NCI-H510A treated with DMSO at 0.1 percent for 48 hours (cell line): Measurements from ENCODE around the gene BET1L.
"Not testable (repeated sequence)": the region's sequence is repeated elsewhere in the genome, so short reads cannot be mapped to it uniquely, and the experiment has no call there.

Experiments used
- DNase-seq: peaks from one replicate; lab custom pipeline; 2025; lab: John Stamatoyannopoulos, UW

The BET1L gene

DNA sequence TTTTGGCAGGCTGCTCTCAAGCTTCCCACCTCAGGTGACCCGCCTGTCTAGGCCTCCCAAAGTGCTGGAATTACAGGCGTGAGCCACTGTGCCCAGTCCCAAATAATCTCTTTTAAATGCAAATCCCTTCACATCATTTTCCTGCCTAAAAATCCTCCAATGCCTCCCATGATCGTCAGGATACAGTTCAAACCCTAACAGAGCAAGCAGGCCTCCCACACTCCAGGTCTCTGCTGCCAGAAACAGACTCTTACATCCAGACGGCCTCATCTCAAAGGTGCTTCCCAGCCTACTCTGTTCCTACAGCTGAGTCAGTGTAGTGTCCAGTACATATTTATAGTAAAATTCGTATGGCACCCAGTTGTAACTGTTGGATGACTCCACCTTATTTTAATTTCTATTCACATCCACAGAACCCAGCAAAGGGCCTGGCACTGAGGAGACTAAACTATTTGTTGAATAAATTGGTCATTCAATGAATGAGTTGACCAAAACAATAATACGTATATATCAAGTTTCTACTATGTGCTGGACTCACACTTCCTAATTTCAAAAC, 20.7 kb upstream of the BET1L start:
- no peak for DNase-seq

DNA sequence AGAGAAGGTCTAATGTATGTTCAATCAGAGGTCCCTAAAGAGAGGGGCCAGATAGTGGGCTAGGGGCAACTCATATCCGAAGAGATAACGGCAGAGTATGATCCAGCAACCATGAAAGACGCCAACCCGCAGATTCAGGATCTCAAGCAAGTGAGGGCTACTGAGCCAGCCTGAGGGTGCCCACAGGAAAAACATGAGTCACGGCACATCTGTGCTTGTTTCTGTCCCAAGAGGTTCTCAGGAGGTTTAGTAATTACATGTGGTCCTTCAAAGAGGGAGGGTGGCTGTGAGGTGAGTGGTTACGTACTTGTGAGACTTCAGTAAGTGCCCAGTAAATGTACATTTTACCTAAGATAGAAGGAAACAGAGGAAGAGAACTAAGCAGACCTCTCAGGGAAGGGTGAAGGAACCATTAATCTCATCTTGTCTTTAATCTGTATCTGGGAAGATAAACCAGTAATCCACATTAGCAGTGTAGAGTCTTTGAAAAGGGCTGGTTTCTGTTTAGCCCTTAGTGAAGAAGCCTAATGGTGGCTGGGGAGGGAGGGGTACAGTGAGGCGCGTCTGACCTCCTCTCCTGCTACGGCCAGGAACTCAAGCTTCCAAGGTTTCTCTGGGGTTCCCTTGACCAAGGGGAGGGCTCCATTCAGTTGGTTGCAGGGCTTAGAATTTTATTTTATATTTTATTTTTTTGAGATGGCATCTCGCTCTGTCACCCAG, 18.7 kb upstream of the BET1L start:
- no peak for DNase-seq

DNA sequence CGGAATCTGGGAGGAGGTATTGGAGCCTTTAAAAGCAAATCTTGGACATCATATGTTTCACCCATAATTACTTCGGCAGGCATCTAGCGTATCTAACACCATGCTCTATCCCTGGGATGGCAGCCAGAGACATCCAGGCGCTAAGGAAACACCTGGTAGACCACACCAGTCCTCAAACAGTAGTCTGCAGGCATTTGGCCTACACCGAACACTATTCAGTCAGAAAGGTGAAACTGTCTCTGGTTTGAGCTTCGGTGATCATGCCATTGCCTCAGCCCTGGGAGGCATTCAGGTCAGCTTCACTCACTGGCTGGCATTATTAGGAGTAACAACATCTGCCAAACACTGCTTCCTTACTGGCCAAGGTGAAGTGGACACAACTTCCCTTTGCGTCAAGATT, 17.2 kb upstream of the BET1L start:
- DNase-seq = no peak

DNA sequence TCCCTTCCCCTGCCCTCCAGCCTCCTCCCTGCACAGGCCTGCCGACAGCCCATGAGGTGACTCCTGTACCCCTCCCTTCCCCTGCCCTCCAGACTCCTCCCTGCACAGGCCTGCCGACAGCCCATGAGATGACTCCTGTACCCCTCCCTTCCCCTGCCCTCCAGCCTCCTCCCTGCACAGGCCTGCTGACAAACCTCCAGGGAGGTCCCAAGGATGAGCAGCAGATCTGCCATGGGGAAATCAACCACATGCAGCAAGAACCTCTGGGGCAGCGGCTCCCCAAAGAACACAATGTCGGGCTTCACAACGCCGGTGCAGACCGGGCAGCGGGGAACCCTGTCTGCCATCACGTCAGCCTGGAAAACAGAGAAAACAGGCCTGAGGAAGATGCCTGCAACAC, 16.7 kb upstream of the BET1L start:
- DNase-seq = no peak

DNA sequence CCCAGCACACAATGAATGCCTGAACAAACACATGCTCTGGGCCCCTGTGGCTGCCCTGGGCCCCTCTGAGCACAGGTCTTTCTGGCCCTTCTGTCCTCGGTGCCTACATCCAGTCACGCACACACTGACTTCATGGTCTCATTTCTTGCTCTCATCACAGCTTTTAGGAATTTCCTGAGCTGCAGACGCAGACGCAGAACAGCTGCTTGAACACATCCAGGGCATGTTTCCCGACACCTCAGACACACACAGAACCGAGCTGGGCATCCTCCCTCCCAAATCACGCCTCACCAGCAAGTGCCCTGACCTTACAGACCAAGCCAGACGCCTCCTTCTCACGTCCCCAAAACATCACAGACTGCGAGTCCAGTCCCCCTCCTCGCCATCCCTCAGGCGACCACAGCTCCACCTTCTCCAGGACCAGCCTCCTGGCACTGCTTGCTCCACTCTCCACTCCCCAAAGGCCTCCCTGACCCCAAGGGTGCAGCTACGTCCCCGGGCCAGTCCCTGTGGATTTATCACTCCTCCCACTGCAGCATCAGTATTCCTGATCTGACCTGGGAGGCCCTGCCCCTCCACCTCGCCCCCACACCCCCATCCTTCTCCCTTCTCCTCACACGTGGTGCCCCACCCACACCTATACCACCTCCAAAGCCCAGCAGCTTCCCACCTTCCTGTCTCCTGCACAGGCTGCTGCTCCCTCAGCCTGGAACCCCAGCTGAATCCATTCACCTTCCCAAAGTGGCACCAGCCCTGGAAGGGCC, 16.0 kb upstream of the BET1L start:
- no peak for DNase-seq

DNA sequence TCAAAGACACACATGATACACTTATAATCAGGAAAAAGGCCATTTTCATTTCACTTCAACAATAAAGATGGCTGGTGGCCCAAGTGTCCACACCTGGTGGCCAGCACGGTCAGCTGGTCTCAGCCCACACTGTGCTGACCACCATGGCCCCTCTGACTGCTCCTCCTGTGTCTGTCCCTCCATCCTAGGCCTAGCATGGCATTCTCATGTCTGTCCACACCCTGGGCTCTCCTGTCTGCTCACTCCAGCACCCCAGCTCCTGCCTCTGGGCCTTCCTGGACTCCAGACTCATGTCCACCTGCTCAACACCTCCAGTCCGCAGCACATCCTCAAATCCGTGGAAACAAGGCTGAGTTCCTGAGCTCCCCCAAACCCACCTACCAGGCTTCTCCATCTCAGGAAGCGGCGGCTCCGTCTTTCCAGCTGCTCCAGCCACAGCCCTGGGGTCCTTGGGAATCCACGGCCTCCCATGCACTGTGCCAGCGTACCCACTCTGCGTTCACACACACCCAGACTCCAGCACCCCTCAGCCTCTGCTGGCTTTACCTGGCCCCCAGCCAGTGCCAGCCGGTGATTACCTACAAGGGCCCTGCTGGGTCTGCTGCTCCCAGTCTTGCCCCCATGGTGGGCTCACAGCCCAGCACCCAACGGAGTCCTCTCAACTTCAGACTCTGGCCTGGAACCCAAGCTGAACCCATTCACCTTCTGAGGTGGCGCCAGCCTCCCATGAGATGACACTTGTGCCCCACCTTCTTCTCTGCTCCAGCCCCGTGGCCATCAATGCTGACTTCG, 15.0 kb upstream of the BET1L start:
- DNase-seq = no peak

DNA sequence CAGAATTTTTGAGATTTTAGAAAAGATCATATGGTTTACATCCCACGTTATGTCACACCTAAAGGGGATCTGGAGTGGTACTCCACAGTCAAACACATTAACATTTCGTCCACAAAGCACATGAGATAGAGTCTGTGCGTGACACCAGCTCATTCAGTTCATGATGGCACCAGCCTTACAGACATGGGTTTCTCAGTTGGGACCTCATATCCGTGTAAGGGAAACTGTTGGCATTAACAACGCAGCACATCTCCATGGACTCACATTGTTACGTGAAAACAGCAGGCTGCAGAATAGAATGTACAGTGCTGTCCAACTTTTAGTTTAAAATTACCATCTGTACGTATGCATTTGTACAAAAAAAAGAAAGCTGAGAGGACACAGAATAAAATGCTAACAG, 14.3 kb upstream of the BET1L start:
- DNase-seq = no peak

DNA sequence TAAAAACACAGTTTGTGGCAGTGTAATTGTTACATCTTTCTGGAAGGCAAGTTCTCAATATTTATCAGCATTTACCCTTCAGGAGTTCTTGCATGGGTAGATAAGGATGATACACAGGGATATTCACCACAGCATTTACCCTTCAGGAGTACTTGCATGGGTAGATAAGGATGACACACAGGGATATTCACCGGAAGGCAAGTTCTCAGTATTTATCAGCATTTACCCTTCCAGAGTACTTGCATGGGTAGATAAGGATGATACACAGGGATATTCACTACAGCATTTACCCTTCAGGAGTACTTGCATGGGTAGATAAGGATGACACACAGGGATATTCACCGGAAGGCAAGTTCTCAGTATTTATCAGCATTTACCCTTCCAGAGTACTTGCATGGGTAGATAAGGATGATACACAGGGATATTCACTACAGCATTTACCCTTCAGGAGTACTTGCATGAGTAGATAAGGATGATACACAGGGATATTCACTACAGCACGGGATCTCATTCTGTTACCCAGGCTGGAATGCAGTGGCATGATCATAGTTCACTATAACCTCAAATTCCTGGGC, 13.5 kb upstream of the BET1L start:
- DNase-seq = not testable (repeated sequence)

DNA sequence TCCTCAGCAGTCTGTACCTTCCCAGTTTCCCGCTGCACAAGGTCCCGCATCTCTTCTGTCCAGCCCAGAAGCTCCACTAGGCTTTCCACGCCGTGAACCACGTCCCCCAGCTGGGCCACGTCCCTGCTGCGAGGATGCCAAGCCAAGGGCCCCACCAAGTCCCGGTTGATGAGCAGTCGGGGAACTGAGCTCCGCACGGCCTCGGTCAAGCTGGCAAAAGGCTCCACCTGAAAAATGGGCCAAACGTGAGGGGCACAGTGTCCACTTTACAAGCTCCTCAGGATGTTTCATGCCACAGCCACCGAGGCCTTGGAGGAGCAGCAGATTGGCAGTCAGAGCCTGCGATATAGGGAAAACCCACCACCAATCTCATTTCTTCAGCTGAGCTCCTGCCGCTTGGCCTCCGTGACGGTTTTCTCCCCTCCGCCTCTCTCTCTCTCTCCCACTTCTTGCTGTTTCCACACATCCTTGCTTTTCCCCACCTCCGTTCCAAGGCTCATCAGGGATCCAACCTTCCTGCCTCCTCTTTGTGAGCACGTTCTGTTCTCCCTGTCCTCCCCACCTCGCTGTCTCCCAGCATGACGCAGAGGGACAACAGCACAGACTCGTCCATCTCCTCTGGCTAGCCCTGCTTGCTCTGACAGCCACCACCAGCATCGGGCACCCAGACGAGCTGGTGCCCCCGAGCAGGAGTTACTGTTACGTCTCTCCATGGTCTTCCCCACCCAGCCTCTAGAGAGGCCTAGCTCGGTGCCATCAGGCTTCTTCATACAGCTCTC, 11.8 kb upstream of the BET1L start:
- no peak for DNase-seq

DNA sequence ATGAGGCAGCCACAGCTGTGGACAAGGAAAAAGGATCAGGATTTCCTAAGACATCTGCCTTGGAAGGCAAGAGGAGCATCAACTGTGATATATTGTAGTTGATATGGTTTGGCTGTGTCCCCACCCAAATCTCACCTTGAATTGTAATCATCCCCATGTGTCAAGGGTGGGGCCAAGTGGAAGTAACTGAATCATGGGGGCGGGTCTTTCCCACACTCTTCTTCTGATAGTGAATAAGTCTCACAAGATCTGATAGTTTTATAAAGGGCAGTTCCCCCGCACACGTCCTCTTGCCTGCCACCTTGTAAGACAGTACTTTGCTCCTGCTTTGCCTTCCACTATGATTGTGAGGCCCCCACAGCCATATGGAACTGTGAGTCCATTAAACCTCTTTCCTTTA, 10.5 kb upstream of the BET1L start:
- no peak for DNase-seq

DNA sequence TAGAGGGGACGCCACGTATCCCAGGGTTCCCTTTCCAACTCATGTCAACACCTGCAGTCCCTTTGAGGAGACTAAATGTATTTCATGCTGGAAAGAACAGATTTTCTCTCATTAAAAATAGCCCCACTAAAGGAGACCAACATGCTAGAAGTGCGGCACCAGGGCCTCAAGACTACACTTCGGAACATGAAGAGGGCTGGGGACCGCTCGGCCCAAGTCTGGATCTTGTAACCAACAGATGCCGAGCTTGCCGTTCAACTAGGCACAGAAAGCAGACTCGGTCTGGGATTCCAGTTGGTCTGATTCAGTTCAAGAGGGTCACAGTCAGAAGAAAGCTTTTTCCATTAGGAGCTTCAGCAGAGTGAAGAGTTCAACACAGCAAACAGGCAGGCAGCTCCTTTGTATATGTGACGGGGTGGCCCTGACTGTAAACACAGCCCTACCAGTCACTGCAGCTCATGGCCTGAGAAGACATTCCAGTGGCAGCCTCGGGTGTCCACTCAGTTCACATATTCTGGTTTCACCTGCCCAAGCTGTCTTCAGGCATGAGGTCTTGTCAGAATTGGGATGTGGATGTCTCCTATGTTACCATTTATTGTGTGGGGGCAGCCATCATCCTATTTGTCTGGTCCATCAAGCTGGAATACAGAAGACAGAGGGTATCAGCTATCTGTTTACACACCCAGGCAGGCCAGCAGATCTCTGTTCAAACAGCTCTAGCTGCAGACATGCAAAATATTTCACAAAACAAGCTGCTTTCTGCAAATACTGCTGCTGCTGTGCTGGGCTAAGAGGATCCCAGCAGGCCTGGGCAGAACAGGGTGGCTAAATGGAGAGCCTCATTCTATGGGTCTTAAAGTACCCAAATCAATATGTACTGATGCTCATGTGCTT, 9.1 kb upstream of the BET1L start:
- no peak for DNase-seq

DNA sequence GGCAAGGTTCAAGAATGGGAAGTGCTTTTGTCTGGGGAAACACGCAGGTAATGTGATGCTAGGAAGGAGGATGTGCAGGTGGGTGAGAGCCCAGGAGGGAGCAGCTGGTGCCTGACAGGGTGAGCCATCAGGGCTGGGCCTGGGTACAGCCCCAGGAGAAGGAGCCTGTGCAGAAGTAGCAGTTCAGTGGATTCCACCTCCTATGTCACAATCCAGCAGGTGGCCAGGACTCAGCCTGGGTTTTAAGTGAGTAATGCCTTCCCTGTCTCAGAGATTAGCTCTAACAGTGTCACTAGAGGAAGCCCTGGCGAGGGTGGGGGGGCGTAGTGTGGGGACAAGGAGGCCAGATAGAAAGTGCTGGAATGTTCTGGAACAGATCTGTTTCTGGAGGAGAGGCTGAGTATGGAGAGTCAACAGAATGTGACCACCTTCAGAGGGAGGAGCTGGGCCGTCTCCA, 8.4 kb upstream of the BET1L start:
- no peak for DNase-seq

DNA sequence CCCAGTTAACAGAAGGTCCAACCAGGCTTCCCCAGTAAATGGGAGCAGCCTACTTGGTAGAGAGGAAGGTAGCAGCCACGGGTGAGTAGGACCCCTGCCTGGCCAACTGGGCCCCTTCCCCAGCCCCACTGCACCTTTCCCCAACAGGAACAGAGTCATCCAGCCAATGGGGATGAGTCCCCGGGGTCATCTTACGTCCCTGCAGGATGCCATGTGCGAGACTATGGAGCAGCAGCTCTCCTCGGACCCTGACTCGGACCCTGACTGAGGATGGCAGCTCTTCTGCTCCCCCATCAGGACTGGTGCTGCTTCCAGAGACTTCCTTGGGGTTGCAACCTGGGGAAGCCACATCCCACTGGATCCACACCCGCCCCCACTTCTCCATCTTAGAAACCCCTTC, 6.9 kb upstream of the BET1L start:
- DNase-seq = no peak

DNA sequence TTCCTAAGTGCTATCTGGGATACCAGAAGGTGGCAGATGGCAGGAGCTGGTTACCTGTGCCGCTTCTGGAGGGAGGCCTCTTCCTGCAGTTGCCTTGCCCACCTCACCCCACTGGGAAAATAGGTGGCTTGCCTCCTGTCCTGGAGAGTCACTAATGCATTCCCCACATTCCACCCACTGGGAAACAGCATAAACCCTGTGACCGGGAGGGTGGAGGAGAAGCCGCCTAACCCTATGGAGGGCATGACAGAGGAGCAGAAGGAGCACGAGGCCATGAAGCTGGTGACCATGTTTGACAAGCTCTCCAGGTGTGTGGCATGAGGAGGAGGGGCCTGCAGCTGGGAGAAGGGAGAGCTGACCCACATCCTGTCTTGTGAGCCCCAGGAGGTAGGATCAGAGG, 5.9 kb upstream of the BET1L start:
- no peak for DNase-seq

DNA sequence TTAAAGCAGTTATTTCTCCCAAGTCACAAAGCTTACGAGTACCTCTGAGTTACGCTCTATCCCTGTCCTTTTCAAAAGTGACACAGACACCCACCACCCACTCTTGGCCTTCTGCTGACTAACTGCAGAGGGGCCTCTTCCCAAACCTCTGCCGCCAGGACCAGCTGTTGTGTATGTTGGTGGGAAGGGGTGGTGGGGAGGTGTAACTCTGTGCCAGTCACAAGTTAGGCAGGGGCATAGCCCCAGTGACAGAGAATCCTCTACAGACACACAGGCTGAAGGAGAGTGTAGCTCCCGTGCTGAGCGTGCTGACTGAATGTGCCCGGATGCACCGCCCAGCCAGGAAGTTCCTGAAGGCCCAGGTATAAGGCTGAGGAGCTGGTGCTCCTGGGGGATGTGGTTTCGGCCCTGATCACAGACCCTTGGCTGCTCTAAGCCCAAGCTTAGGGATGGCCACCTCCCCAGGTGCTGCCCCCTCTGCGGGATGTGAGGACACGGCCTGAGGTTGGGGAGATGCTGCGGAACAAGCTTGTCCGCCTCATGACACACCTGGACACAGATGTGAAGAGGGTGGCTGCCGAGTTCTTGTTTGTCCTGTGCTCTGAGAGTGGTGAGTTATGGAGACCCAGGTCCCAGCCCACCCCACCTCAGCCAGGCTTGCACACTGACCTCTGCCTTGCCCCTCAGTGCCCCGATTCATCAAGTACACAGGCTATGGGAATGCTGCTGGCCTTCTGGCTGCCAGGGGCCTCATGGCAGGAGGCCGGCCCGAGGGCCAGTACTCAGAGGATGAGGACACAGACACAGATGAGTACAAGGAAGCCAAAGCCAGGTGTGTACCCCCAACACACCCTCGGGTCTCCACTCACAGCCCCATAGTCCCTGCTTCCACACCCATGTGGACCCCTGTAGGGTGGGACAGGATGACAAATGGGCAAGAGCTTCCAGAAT, 5.2 kb upstream of the BET1L start:
- DNase-seq = no peak

DNA sequence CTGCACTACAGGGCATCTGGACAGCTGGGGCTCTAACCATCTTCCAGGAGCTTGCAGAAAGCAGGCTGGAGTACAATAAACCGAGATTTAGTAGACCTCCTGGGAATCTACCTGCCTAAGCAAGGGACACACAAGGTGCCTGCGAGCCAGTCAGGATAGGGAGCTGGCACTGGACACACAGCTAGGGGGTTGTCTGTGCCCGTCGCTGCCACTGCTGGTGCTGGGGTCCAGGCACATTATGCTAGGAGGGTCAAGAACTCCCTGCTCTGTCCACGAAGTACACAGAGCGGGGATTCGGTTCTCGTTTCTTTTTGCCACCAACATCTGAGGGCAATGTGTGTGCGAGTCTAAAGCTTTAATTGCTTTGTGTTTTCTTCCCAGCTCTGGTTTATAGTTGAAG, 4.5 kb upstream of the BET1L start:
- DNase-seq = no peak

DNA sequence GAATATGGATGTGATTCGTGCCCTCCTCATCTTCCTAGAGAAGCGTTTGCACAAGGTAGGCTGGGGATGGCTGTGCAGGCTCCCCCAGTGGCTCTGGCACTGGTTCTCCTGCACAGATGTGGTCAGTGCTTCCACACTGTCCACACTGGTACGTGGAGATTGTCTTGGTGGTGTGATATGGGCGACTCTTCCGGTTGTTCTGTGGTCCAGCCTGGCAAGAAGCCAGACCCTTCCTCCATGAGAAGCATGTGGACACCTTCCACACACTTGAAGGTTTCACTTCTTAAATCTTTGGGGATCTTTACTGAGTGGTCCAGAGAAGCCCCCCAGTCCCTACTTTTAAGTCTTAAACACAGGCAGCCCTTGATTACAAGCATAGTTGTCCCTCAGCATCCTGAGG, 4.1 kb upstream of the BET1L start:
- no peak for DNase-seq

DNA sequence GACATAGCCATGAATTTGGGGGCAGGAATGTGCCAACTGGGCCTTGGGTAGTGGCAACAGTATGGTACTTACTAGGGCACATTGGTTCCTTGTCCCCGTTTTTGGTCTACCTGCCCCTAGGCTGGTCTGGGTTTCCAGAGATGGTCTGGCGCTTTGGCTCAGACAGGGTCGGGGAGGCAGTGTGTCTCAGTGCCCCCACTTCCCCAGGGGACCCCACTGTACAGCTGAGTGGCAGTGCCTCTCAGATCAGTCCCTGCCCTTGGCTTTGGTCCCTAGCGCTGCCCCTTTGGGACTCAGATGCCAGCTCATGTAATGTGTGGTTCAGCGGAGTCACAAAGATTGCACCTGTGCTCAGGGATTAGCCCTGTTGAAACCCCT, 3.6 kb upstream of the BET1L start:
- no peak for DNase-seq

DNA sequence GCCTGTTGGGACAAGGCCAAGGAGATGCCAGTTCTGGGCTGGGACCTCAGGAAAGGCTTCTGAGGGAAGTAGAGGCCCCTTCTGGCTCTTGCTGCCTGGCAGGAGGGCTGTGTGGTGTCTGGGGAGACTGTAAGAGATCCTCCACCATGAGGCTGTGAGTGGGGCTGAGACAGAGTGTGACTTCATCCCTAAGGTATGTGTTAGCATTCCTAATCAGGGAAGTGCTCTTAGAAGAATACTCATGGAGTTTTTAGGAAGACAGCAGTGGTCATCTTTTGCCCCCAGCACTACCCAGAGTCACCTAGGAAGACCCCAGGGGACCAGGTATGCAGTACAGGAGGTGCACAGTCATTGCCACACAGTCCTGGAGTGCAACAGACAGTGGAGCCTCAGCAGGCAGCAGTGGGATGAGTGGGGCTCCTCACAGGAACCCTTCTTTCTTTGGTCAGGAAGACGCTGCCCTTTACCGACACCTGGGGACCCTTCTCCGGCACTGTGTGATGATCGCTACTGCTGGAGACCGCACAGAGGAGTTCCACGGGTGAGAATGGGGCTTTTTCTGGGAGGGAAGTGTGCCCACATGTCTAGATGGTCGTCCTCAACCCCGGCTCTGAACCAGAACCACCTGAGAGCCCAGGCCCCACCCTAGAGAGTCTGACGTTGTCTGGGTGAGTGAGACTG, 3.1 kb upstream of the BET1L start:
- DNase-seq = no peak
